Measurements from ENCODE around the gene PTAFR. TPM values are rescaled to one million over a fixed set of nuclear protein-coding genes. Genes with fewer than 3 reads are reported as not detected.

The PTAFR gene
- total and polyA plus RNA-seq, 2 donors (not counting 1 experiment from before 2014, with no cell fraction given), result 5.9 to 6.2 TPM

DNA sequence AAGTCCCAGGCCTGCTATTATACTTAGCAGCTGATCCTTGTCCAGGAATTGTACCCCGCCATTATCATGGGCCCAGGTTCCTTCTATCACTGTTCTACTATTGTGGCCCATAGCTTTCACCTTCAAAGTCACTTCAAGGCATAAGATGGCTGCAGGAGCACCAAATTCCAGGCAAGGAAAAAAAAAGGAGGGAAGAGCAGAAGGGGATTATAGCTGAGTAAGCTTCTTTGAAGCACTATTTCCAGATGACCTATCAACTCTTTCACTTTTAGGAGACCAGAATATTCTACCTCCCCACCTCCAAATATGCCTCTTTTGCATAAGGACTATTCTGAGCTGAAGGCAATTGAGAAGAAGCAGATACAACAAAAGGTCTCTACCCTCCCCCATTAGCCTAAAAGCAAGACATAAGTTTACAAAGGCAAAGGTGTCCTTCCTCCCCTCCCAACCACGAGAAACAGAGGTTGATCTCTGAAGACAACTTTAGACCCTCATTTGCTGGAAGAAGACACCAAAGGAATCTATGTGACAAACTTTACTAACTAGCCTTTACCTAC lies 41.8 kb downstream of the PTAFR start:
- Histone ChIP-seq H3K27me3 (replicated peaks in 1 of 4; ENCODE audit: control extremely low read depth in 1 of 4, control insufficient read depth in 3 of 4, insufficient read depth in 4 of 4, low read length in 3 of 4) (no peaks in the 10 kb centered on the region), H3K4me3 (ENCODE audit: control extremely low read depth in 1 of 5, extremely low read depth in 1 of 5, insufficient read depth in 1 of 5, low read depth in 2 of 5, low read length in 4 of 5) (no peak overlapping the region), H3K9me3 (ENCODE audit: control extremely low read depth in 1 of 3, control insufficient read depth in 2 of 3, insufficient read depth in 1 of 3, low read length in 2 of 3) (peaks cover 0 to 6% (median 0%) of the 10 kb centered on the region in 3 donors), H3K27ac (ENCODE audit: low read length in 2 of 2) (no peak overlapping the region), H3K36me3 (replicated peaks in 1 of 2; ENCODE audit: control extremely low read depth in 1 of 2, control insufficient read depth in 1 of 2, extremely low read depth in 1 of 2, insufficient read depth in 2 of 2, low read length in 1 of 2) (no peaks in the 10 kb centered on the region), H3K79me2 (ENCODE audit: control insufficient read depth, insufficient read depth, low read length) (no peaks in the 10 kb centered on the region), H4K20me1 (ENCODE audit: control insufficient read depth, insufficient read depth, low read length, poor library complexity, severe bottlenecking) (no peaks in the 10 kb centered on the region), H2AFZ (ENCODE audit: insufficient read depth, low read depth, low read length, poor library complexity, severe bottlenecking) (no peak overlapping the region), H3K4me2 (replicated peaks; ENCODE audit: low read depth, low read length, poor library complexity, severe bottlenecking) (peak overlapping the region; percentile 52), H3K9ac (ENCODE audit: low read length) (no peak overlapping the region), H3K4me1 (ENCODE audit: control insufficient read depth in 2 of 2, insufficient read depth in 2 of 2, low read length in 2 of 2) (peaks cover 35 to 55% of the 10 kb centered on the region in 2 donors)
- no peak for ATAC-seq (ENCODE audit: low read depth)
- H3K27ac Mint-ChIP-seq, result no peak overlapping the region
- ChIA-PET CTCF (interaction anchor here (1.0 to 2.8 kb wide), 7 partner anchors 10 to 74 kb away, joined by 4 to 23 read pairs (median 9); partner anchors contain the start of gene PTAFR), POLR2A (interaction anchor here (0.9 to 1.2 kb wide), 2 partner anchors 10 to 36 kb away, joined by 4 read pairs; no protein-coding TSS in a partner anchor)
- TF ChIP-seq EZH2 (IDR thresholded peaks at IDR 0.05; ENCODE audit: borderline replicate concordance, insufficient read depth, low read depth, low read length, poor library complexity, severe bottlenecking), result no peak
- TF ChIP-seq, protein P1, sequence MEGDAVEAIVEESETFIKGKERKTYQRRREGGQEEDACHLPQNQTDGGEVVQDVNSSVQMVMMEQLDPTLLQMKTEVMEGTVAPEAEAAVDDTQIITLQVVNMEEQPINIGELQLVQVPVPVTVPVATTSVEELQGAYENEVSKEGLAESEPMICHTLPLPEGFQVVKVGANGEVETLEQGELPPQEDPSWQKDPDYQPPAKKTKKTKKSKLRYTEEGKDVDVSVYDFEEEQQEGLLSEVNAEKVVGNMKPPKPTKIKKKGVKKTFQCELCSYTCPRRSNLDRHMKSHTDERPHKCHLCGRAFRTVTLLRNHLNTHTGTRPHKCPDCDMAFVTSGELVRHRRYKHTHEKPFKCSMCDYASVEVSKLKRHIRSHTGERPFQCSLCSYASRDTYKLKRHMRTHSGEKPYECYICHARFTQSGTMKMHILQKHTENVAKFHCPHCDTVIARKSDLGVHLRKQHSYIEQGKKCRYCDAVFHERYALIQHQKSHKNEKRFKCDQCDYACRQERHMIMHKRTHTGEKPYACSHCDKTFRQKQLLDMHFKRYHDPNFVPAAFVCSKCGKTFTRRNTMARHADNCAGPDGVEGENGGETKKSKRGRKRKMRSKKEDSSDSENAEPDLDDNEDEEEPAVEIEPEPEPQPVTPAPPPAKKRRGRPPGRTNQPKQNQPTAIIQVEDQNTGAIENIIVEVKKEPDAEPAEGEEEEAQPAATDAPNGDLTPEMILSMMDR (IDR thresholded peaks at IDR 0.05), result no peak
- DNase-seq, result no peak
- H3K9me3 Mint-ChIP-seq (ENCODE audit: insufficient read depth), result no peaks in the 10 kb centered on the region
- no peaks in the 10 kb centered on the region for H3K27me3 Mint-ChIP-seq
- whole genome bisulfite sequencing (ENCODE audit: insufficient coverage), result 47% methylated on average over 1 of the region's 2 CpGs
- peaks cover 58% of the 10 kb centered on the region for H3K4me1 Mint-ChIP-seq
- no peak overlapping the region for H3K4me3 Mint-ChIP-seq
- intact Hi-C loops (cut with micrococcal nuclease), result no loop called here

Data from B cell (primary cell).